HG02840 (cell line): Measurements from ENCODE around the gene SHANK1.

Experiments used
- ATAC-seq: cut with Tn5 transposase; IDR thresholded peaks from one replicate; pipeline ENCODE4 v1.9.1; 2021; ENCODE audit warnings: mild to moderate bottlenecking, moderate library complexity, moderate number of reproducible peaks; ENCODE audit not compliant: unreplicated experiment, low FRiP score

Gene SHANK1

GRCh38 chr19:50729894-50730293, 10.3 kb upstream of the SHANK1 start:
- no peak for ATAC-seq

GRCh38 chr19:50728084-50728737, 8.6 kb upstream of the SHANK1 start:
- ATAC-seq: no peak

- no peak for ATAC-seq
Observed at GRCh38 chr19:50725911-50726230, 6.3 kb upstream of the SHANK1 start.

GRCh38 chr19:50725218-50725910, 5.8 kb upstream of the SHANK1 start:
- no peak for ATAC-seq

- ATAC-seq: no peak
Observed at GRCh38 chr19:50724522-50725217, 5.1 kb upstream of the SHANK1 start.

GRCh38 chr19:50723735-50724521, 4.3 kb upstream of the SHANK1 start:
- no peak for ATAC-seq

- ATAC-seq: no peak
Observed at GRCh38 chr19:50723069-50723468, 3.5 kb upstream of the SHANK1 start, which contains the start of gene CLEC11A. CLEC11A (plus strand) TSS chr19:50723364; CDS start chr19:50723526, 162 bp downstream.

GRCh38 chr19:50722201-50723013, 2.8 kb upstream of the SHANK1 start:
- no peak for ATAC-seq

GRCh38 chr19:50721441-50722137, 2.0 kb upstream of the SHANK1 start:
- ATAC-seq: no peak

- no peak for ATAC-seq
Observed at GRCh38 chr19:50720921-50721381, 1.3 kb upstream of the SHANK1 start.

- no peak for ATAC-seq
Observed at GRCh38 chr19:50720181-50720920, 749 bp upstream of the SHANK1 start.

- ATAC-seq: no peak
Observed at GRCh38 chr19:50719119-50719435, 525 bp downstream of the SHANK1 start.

GRCh38 chr19:50718255-50719118, 1.1 kb downstream of the SHANK1 start:
- ATAC-seq: no peak

GRCh38 chr19:50717891-50718254, 1.7 kb downstream of the SHANK1 start:
- no peak for ATAC-seq

- no peak for ATAC-seq
Observed at GRCh38 chr19:50717026-50717723, 2.4 kb downstream of the SHANK1 start.

- no peak for ATAC-seq
Observed at GRCh38 chr19:50716178-50717025, 3.2 kb downstream of the SHANK1 start.
